ENCODE measurements around the gene SCGN. TPM values are rescaled to one million over a fixed set of nuclear protein-coding genes. Genes with fewer than 3 reads are reported as not detected.

SCGN gene
- total and polyA plus RNA-seq, 11 donors = 0.27 to 12.0 (median 1.1) TPM; not detected in 3

DNA sequence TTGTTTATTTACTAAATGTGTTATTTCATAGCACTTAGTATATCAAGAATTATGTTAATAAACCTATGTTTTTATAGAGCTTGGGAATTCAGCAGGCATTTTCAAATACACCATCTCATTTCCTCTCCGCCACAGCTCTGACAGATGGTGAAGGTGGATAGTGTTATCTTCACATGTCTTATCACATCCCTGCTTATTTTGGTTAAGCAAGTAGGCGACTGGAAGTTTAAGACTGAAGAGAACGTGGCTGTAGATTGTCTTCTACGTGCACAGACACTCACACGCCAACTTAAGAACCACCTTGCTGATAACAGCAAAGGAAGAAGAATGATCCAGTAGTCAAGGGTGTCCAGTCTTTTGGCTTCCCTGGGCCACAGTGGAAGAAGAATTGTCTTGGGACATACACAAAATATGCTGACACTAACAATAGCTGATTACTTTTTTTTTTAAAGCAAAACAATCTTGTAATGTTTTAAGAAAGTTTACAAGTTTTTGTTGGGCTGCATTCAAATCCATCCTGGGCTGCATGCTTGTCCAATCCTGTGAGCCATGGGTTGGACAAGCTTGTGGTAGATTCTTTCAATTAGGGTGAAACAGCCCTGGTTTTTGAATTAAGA is 43.3 kb upstream of the SCGN start:
- ATAC-seq = no peak
- intact Hi-C loops (cut with DNase I) = loop anchor here in 2 of 10 donors (10.0 kb wide), 2 partner anchors 344 to 384 kb away; no protein-coding TSS in a partner anchor
- no peak overlapping the region for H3K27ac ChIP-seq
- H3K4me3 ChIP-seq = no peak overlapping the region
- 76 to 82% (median 77%) methylated on average over 5 of the region's 5 CpGs for WGBS, 4 donors
- H3K36me3 ChIP-seq = peaks cover 0 to 52% (median 4%) of the 10 kb centered on the region in 9 donors
- no peaks in the 10 kb centered on the region for H3K27me3 ChIP-seq
- H3K9me3 ChIP-seq = no peaks in the 10 kb centered on the region
- no peak for DNase-seq
- H3K4me1 ChIP-seq = no peaks in the 10 kb centered on the region
- no peak for TF ChIP-seq CTCF (IDR thresholded peaks at IDR 0.05)
- no peak for TF ChIP-seq POLR2A (IDR thresholded peaks at IDR 0.05)

GRCh38 chr6:25612666-25613065 is 39.3 kb upstream of the SCGN start:
- Histone ChIP-seq H3K27ac (no peak overlapping the region), H3K4me1 (no peaks in the 10 kb centered on the region), H3K27me3 (no peaks in the 10 kb centered on the region), H3K9me3 (no peaks in the 10 kb centered on the region), H3K4me3 (no peak overlapping the region), H3K36me3 (peaks cover 0 to 50% (median 4%) of the 10 kb centered on the region in 9 donors)
- TF ChIP-seq CTCF (IDR thresholded peaks at IDR 0.05) = no peak
- no peak for TF ChIP-seq POLR2A (IDR thresholded peaks at IDR 0.05)
- no peak for ATAC-seq
- DNase-seq = no peak
- intact Hi-C loops (cut with DNase I) = no loop called here
- WGBS, 4 donors = 58 to 66% (median 63%) methylated on average over 3 of the region's 3 CpGs

GRCh38 chr6:25613415-25613814 is 38.6 kb upstream of the SCGN start:
- Histone ChIP-seq H3K4me3 (no peak overlapping the region), H3K36me3 (peaks cover 0 to 50% (median 4%) of the 10 kb centered on the region in 9 donors), H3K4me1 (no peaks in the 10 kb centered on the region), H3K9me3 (no peaks in the 10 kb centered on the region), H3K27ac (no peak overlapping the region), H3K27me3 (no peaks in the 10 kb centered on the region)
- intact Hi-C loops (cut with DNase I) = no loop called here
- 87 to 96% (median 93%) methylated on average over 1 of the region's 1 CpG for WGBS, 4 donors
- DNase-seq = no peak
- TF ChIP-seq POLR2A (IDR thresholded peaks at IDR 0.05) (no peak), CTCF (IDR thresholded peaks at IDR 0.05) (no peak)
- ATAC-seq = no peak

DNA sequence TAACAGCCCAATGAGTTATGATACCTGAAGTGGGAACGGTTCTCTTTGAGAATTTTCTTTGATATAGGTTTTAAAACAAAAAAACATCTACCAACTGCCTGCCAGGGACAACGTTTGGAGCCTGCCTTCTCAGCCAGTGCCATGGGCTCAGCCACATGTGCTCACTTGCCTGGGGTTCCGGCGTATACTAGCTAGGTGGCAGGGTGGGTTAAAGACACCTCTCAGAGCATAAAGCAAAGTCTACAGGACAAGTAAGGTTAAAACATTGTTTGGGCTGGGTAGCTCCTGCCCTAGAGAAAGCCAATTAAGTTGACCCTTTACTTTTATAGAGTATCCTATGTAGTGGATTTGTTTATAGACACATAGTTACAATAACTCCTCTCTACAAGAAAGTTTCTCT is 38.0 kb upstream of the SCGN start:
- Histone ChIP-seq H3K27ac (no peak overlapping the region), H3K4me3 (no peak overlapping the region), H3K27me3 (no peaks in the 10 kb centered on the region), H3K9me3 (no peaks in the 10 kb centered on the region), H3K4me1 (no peaks in the 10 kb centered on the region), H3K36me3 (peaks cover 0 to 48% (median 4%) of the 10 kb centered on the region in 9 donors)
- ATAC-seq = no peak
- WGBS, 4 donors = 82 to 87% (median 84%) methylated on average over 4 of the region's 4 CpGs
- intact Hi-C loops (cut with DNase I) = no loop called here
- TF ChIP-seq CTCF (IDR thresholded peaks at IDR 0.05) = no peak
- TF ChIP-seq POLR2A (IDR thresholded peaks at IDR 0.05) = no peak
- DNase-seq = no peak
